HS-5 (cell line): Measurements from ENCODE around the gene SENP7.
"Not testable (repeated sequence)": the region's sequence is repeated elsewhere in the genome, so short reads cannot be mapped to it uniquely, and the experiment has no call there.

Experiments
- DNase-seq: peaks from one replicate; pipeline ENCODE4 v3.0.0-alpha.2; 2012; ENCODE audit warnings: low read depth

SENP7 gene

DNA sequence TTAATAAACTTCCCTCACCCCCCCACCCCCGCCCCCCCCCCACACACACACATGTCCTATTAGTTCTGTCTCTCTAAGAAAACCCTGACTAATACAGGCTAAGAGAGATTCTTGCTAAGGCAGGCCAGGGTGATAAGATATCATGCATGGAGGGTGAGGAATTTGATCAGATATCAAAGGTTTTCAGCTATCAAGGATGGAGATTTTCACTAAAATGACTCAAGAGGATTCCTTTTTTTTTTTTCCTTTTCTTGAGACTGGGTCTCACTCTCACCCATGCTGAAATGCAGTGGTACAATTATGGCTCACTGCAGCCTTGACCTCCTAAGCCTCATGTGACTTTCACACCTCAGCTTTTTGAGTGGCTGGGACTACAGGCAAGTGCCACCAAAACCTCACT lies 14.9 kb upstream of the SENP7 start:
- no peak for DNase-seq

DNA sequence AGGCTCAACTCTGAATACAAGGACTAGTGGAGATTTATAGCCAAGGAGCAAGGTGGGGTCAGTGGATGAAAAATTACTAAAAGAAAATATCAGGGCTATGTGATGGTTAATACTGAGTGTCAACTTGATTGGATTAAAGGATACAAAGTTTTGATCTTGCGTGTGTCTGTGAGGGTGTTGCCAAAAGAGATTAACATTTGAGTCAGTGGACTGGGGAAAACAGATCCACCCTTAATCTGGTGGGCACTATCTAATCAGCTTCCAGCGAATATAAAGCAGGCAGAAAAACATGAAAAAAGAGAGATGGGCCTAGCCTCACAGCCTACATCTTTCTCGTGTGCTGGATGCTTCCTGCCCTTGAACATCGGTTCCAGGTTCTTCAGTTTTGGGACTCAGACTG lies 14.4 kb upstream of the SENP7 start:
- DNase-seq: no peak

GRCh38 chr3:101521211-101521701 lies 8.2 kb upstream of the SENP7 start:
- DNase-seq: no peak

- no peak for DNase-seq
Observed at GRCh38 chr3:101519685-101520365, 6.8 kb upstream of the SENP7 start.

GRCh38 chr3:101518421-101518871 lies 5.4 kb upstream of the SENP7 start:
- no peak for DNase-seq

GRCh38 chr3:101513419-101513986 lies 491 bp upstream of the SENP7 start:
- no peak for DNase-seq

GRCh38 chr3:101512396-101512645 lies 691 bp downstream of the SENP7 start:
- DNase-seq: no peak

- peak; percentile 43 for DNase-seq
Observed at GRCh38 chr3:101509811-101510210, 3.2 kb downstream of the SENP7 start.

DNA sequence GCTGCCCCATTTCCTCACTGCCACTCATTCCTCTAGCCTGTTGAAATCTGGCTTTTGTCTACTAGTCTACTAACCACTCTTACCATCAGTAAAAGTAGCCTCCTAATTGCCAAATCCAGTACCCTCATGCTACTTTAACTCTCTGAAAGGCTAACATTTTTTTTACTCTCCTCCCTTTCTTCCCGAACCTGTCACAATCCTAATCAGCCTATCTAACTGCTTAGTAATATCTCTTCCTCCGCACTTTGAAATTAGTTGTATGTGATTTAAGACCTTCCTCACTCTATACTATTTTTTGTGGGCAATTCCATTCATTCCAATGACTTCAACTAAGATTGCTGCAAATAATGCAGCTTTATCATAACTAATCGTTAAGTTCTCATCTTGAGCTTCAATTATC lies 3.7 kb downstream of the SENP7 start:
- no peak for DNase-seq

DNA sequence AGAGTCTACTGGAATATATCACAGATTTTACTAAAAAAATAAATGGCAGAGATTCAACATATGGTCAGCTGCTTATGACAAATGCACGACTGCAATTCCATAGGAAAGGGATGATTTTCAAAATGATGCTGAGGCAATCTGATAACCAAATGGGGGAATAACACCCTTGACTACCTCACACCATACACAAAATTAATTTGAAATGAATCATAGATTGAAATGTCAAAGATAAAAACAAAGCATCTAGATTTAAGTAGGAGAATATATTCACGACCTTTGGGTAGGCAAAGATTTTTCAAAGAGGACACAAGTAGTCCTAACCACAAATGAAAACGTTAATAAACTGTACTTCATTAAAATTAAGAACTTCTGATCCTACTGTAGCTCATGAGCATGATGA lies 11.2 kb downstream of the SENP7 start:
- no peak for DNase-seq

DNA sequence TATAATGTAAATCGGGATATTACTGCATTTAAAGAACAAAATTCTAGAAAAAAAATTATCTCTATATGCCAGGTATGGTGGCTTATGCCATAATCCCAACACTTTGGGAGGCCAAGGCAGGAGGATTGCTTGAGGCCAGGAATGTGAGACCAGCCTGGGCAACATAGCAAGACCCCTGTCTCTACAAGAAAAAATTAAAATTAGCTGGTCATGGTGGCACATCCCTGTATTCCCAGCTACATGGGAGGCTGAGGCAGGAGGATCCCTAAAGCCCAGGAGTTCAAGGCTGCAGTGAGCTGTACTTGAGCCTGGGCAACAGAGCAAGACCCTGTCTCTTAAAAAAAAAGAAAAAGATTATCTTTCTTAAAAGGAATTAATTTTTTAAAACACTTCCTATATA lies 12.8 kb downstream of the SENP7 start:
- no peak for DNase-seq

GRCh38 chr3:101497803-101498202 lies 15.2 kb downstream of the SENP7 start:
- no peak for DNase-seq

GRCh38 chr3:101495552-101495951 lies 17.5 kb downstream of the SENP7 start:
- no peak for DNase-seq

DNA sequence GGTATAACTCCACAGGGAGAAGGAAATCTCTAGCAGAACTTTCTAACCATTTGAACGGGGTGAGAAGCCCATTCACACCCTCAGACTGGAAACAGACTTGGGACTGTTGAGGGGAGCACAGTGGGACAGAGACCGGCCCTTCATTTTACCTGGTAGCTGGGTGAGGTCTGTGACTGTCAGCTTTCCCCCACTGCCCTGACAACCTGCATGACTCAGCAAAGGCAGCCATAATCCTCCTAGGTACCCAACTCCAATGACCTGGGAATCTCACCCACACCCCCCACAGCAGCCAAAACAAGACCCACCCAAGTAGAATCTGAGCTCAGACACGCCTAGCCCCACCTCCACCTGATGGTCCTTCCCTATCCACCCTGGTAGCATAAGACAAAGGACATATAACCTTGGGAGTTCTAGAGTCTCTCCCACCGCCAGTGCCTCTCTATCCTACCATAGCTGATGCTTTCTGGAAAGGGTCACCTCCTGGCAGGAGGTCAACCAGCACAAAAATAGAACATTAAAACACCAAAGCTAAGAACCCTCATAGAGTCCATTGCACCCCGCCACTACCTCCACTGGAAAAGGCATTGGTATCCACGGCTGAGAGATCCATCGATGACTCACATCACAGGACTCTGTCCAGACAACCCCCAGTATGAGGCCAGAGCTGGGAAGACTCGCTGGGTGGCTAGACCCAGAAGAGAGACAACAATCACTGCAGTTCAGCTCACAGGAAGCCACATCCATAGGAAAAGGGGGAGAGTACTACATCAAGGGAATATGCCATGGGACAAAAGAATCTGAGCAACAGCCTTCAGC lies 28.0 kb downstream of the SENP7 start:
- DNase-seq: no peak

DNA sequence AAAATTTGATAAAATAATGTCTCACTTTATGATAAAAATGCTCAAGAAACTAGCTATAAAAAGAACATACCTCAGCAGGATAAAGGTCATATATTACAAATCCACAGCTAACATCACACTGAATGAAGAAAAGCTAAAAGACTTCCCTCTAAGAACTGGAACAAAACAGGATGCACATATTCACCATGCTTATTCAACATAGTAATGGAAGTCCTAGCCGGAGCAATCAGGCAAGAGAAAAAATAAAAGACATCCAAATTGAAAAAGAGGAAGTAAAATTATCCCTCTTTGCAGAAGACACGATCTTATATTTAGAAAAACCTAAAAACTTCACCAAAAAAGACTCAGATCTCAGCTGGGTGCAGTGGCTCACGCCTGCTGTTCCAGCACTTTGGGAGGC lies 34.0 kb downstream of the SENP7 start:
- DNase-seq: no peak

GRCh38 chr3:101474841-101475552 lies 38.0 kb downstream of the SENP7 start:
- not testable (repeated sequence) for DNase-seq

- not testable (repeated sequence) for DNase-seq
Observed at GRCh38 chr3:101468676-101469075, 44.3 kb downstream of the SENP7 start.

- DNase-seq: not testable (repeated sequence)
Observed at GRCh38 chr3:101467310-101467663, 45.7 kb downstream of the SENP7 start.

- DNase-seq: no peak
Observed at GRCh38 chr3:101466465-101467309, 46.3 kb downstream of the SENP7 start.

DNA sequence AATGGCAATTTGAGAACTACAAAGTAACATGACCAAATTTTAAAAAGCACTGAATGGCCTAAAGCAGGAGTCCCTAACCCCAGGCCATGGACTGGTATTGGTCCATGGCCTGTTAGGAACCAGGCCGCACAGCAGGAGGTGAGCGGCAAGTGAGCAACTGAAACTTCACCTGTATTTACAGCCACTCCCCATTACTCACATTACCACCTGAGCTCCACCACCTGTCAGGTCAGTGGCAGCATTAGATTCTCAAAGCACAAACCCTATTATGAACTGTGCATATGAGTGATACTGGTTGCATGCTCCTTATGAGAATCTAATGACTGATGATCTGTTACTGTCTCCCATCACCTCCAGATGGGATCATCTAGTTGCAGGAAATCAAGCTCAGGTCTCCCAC lies 48.8 kb downstream of the SENP7 start:
- no peak for DNase-seq

DNA sequence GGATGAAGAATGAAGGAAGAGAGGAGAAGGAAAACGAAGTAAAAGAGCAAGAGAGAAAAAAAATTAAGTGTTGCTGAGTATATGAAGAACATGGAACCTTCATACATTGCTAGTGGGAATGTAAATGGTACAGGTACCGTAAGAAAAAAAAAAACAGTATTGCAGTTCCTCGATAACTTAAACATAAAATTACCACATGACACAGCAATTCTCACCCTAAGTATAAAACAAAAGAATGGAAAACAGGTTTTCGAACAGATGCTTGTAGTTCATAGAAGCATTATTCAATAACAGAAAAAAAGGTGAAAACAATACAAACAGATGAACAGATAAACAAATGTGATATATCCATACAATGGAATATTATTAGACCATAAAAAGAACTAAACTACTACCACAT lies 51.6 kb downstream of the SENP7 start:
- no peak for DNase-seq

- no peak for DNase-seq
Observed at GRCh38 chr3:101458387-101458786, 54.6 kb downstream of the SENP7 start.
